HEK293 (cell line): Measurements from ENCODE around the gene SLC9A5.

Experiments
- GLI4 ChIP-seq: fragments of 450-650 bp; formaldehyde crosslinking; IDR thresholded peaks from 2 replicates; pipeline ENCODE4 v1.5.1; 2016; ENCODE audit warnings: missing biosample characterization, missing genetic modification characterization
- HOXD13 ChIP-seq: sonication (generic); formaldehyde crosslinking; IDR thresholded peaks from 2 replicates; pipeline ENCODE4 v1.8.0; 2022; ENCODE audit warnings: missing genetic modification reagents, borderline replicate concordance
- KLF1 ChIP-seq: fragments of 450-650 bp; formaldehyde crosslinking; IDR thresholded peaks from 2 replicates; pipeline ENCODE4 v1.5.1; 2016; ENCODE audit warnings: missing biosample characterization, missing genetic modification characterization
- REPIN1 ChIP-seq: fragments of 450-650 bp; formaldehyde crosslinking; IDR thresholded peaks from 2 replicates; pipeline ENCODE4 v1.5.1; 2017; ENCODE audit warnings: missing biosample characterization, missing genetic modification characterization, low read depth
- ZBTB10 ChIP-seq: fragments of 450-650 bp; formaldehyde crosslinking; IDR thresholded peaks from 2 replicates; pipeline ENCODE4 v1.5.1; 2016; ENCODE audit warnings: missing biosample characterization, missing genetic modification characterization
- ZIC2 ChIP-seq: fragments of 450-650 bp; formaldehyde crosslinking; IDR thresholded peaks from 2 replicates; pipeline ENCODE4 v1.5.1; 2016; ENCODE audit warnings: missing biosample characterization, missing genetic modification characterization
- ZNF211 ChIP-seq: fragments of 450-650 bp; formaldehyde crosslinking; IDR thresholded peaks from 2 replicates; pipeline ENCODE4 v1.5.1; 2016; ENCODE audit warnings: low read depth, missing biosample characterization, missing genetic modification characterization
- ZNF23 ChIP-seq: fragments of 450-650 bp; formaldehyde crosslinking; IDR thresholded peaks from 2 replicates; pipeline ENCODE4 v1.5.1; 2016; ENCODE audit warnings: missing biosample characterization, missing genetic modification characterization, borderline replicate concordance
- ZNF266 ChIP-seq: fragments of 450-650 bp; formaldehyde crosslinking; IDR thresholded peaks from 2 replicates; pipeline ENCODE4 v1.5.1; 2016; ENCODE audit warnings: missing biosample characterization, missing genetic modification characterization, low read depth
- ZNF280D ChIP-seq: fragments of 450-650 bp; formaldehyde crosslinking; IDR thresholded peaks from 2 replicates; pipeline ENCODE4 v1.5.1; 2016; ENCODE audit warnings: missing biosample characterization, missing genetic modification characterization
- ZNF404 ChIP-seq: fragments of 450-650 bp; formaldehyde crosslinking; IDR thresholded peaks from 2 replicates; pipeline ENCODE4 v1.5.1; 2017; ENCODE audit warnings: missing biosample characterization, missing genetic modification characterization
- ZNF416 ChIP-seq: fragments of 450-650 bp; formaldehyde crosslinking; IDR thresholded peaks from 2 replicates; pipeline ENCODE4 v1.5.1; 2016; ENCODE audit warnings: missing biosample characterization, missing genetic modification characterization
- ZNF423 ChIP-seq: fragments of 450-650 bp; formaldehyde crosslinking; IDR thresholded peaks from 2 replicates; pipeline ENCODE4 v1.5.1; 2016; ENCODE audit warnings: missing biosample characterization, missing genetic modification characterization
- ZNF549 ChIP-seq: fragments of 450-650 bp; IDR thresholded peaks from 2 replicates; pipeline ENCODE4 v1.5.1; 2018; ENCODE audit warnings: missing biosample characterization, missing genetic modification characterization, mild to moderate bottlenecking, inconsistent platforms, moderate library complexity
- ZNF585B ChIP-seq: fragments of 450-650 bp; formaldehyde crosslinking; IDR thresholded peaks from 2 replicates; pipeline ENCODE4 v1.5.1; 2016; ENCODE audit warnings: missing biosample characterization, missing genetic modification characterization
- ZNF626 ChIP-seq: fragments of 450-650 bp; sonication (Bioruptor Pico); formaldehyde crosslinking; IDR thresholded peaks from 2 replicates; pipeline ENCODE4 v1.5.1; 2018; ENCODE audit warnings: missing biosample characterization, missing genetic modification characterization, inconsistent platforms
- ZNF658 ChIP-seq: fragments of 450-650 bp; formaldehyde crosslinking; IDR thresholded peaks from 2 replicates; pipeline ENCODE4; 2016; ENCODE audit warnings: missing biosample characterization, missing genetic modification characterization
- ZNF660 ChIP-seq: fragments of 450-650 bp; IDR thresholded peaks from 2 replicates; pipeline ENCODE4 v1.5.1; 2018; ENCODE audit warnings: missing biosample characterization, mild to moderate bottlenecking, missing genetic modification characterization
- ZNF792 ChIP-seq: fragments of 450-650 bp; formaldehyde crosslinking; IDR thresholded peaks from 2 replicates; pipeline ENCODE4 v1.5.1; 2016; ENCODE audit warnings: missing biosample characterization, missing genetic modification characterization
- ZNF837 ChIP-seq: fragments of 450-650 bp; formaldehyde crosslinking; IDR thresholded peaks from 2 replicates; pipeline ENCODE4 v1.5.1; 2016; ENCODE audit warnings: missing biosample characterization, missing genetic modification characterization
- ZNF843 ChIP-seq: fragments of 450-650 bp; formaldehyde crosslinking; IDR thresholded peaks from 2 replicates; pipeline ENCODE4 v1.5.1; 2016; ENCODE audit warnings: missing biosample characterization, missing genetic modification characterization
- TF ChIP-seq, protein P1 (sequence below): fragments of 450-650 bp; formaldehyde crosslinking; IDR thresholded peaks from 2 replicates; pipeline ENCODE4 v1.5.1; 2016; ENCODE audit warnings: missing biosample characterization, missing genetic modification characterization
- TF ChIP-seq, protein P2 (sequence below): fragments of 450-650 bp; formaldehyde crosslinking; IDR thresholded peaks from 2 replicates; pipeline ENCODE4 v1.5.1; 2017; ENCODE audit warnings: missing biosample characterization, missing genetic modification characterization
- TF ChIP-seq, protein P3 (sequence below): fragments of 450-650 bp; formaldehyde crosslinking; IDR thresholded peaks from 2 replicates; pipeline ENCODE4 v1.5.1; 2016; ENCODE audit warnings: missing biosample characterization, missing genetic modification characterization
- TF ChIP-seq, protein P4 (sequence below): fragments of 450-650 bp; formaldehyde crosslinking; IDR thresholded peaks from 2 replicates; pipeline ENCODE4 v1.5.1; 2016; ENCODE audit warnings: missing biosample characterization, missing genetic modification characterization

SLC9A5 gene

DNA sequence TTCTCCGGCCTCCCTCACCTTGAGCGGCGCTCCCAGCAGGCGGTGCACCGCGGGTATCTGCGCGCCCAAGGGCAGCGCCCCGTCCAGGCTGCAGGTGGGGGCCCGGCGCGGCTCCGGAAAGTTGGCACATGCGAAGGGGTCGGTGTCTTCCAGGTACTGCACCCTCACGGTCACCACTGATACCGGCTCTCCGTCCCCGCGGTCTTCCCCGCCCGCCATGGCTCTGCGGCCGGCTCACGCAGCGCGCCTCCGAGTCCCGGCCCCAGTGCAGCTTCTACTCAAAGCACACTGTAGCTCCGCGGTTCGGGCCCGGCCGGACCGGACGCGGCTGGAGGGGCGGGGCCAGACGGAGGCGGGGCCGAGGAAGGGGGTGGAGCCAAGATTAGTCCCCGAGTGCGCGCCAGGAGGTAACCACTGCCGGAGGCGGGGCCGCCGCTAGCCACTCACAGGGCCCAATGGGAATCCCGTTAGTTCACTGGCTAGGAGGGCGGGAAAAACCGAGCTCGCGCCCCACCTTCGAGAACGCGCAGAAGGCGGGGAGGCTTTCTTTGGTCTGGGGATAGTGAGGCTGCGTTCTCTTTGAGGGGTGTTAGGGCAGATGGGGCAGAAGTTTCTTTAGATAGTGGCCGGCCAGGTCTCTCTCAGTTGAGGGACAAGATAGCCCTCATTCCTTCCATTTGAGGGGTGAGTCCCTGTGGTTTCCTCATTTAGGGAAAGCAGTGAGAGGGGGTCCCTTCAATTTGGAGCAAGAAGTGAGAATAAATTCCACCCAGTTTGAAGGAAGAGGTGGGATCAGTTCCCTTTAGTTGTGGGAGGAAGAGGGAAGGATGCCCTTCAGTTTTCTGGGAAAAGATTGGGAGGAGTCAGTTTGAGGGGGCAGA, 1.3 kb upstream of the SLC9A5 start, which contains the start of gene FHOD1 (continued):
- TF ChIP-seq, protein P1, sequence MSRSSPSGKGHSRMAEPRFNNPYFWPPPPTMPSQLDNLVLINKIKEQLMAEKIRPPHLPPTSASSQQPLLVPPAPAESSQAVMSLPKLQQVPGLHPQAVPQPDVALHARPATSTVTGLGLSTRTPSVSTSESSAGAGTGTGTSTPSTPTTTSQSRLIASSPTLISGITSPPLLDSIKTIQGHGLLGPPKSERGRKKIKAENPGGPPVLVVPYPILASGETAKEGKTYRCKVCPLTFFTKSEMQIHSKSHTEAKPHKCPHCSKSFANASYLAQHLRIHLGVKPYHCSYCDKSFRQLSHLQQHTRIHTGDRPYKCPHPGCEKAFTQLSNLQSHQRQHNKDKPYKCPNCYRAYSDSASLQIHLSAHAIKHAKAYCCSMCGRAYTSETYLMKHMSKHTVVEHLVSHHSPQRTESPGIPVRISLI, result no peak
- TF ChIP-seq ZNF266 (tag by site-specific recombination) (no peak), ZNF660 (tag by site-specific recombination) (peak; percentile 42; the same call in 1 of the 2 replicates), KLF1 (tag by site-specific recombination) (0 out of 2 replicates have a peak, but pooled peaks have one; percentile 17), ZNF792 (tag by site-specific recombination) (no peak), REPIN1 (tag by site-specific recombination) (no peak), HOXD13 (no peak), ZNF843 (tag by site-specific recombination) (peak; percentile 59; the same call in 1 of the 2 replicates), ZNF423 (tag by site-specific recombination) (peak; percentile 94), ZNF23 (tag by site-specific recombination) (no peak), ZNF658 (tag by site-specific recombination) (no peak), ZNF404 (tag by site-specific recombination) (no peak), ZNF280D (no peak), ZNF837 (tag by site-specific recombination) (no peak), GLI4 (tag by site-specific recombination) (no peak), ZBTB10 (tag by site-specific recombination) (peak; percentile 93; the same call in 1 of the 2 replicates), ZNF585B (tag by site-specific recombination) (no peak), ZNF549 (tag by site-specific recombination) (no peak), ZNF416 (tag by site-specific recombination) (no peak), ZNF626 (tag by site-specific recombination) (no peak), ZIC2 (tag by site-specific recombination) (peak; percentile 59), ZNF211 (tag by site-specific recombination) (no peak)
- TF ChIP-seq, protein P2, sequence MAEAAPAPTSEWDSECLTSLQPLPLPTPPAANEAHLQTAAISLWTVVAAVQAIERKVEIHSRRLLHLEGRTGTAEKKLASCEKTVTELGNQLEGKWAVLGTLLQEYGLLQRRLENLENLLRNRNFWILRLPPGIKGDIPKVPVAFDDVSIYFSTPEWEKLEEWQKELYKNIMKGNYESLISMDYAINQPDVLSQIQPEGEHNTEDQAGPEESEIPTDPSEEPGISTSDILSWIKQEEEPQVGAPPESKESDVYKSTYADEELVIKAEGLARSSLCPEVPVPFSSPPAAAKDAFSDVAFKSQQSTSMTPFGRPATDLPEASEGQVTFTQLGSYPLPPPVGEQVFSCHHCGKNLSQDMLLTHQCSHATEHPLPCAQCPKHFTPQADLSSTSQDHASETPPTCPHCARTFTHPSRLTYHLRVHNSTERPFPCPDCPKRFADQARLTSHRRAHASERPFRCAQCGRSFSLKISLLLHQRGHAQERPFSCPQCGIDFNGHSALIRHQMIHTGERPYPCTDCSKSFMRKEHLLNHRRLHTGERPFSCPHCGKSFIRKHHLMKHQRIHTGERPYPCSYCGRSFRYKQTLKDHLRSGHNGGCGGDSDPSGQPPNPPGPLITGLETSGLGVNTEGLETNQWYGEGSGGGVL, result no peak
- TF ChIP-seq, protein P3, sequence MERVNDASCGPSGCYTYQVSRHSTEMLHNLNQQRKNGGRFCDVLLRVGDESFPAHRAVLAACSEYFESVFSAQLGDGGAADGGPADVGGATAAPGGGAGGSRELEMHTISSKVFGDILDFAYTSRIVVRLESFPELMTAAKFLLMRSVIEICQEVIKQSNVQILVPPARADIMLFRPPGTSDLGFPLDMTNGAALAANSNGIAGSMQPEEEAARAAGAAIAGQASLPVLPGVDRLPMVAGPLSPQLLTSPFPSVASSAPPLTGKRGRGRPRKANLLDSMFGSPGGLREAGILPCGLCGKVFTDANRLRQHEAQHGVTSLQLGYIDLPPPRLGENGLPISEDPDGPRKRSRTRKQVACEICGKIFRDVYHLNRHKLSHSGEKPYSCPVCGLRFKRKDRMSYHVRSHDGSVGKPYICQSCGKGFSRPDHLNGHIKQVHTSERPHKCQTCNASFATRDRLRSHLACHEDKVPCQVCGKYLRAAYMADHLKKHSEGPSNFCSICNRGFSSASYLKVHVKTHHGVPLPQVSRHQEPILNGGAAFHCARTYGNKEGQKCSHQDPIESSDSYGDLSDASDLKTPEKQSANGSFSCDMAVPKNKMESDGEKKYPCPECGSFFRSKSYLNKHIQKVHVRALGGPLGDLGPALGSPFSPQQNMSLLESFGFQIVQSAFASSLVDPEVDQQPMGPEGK (tag by site-specific recombination), result peak; percentile 56; the same call in 1 of the 2 replicates
- TF ChIP-seq, protein P4, sequence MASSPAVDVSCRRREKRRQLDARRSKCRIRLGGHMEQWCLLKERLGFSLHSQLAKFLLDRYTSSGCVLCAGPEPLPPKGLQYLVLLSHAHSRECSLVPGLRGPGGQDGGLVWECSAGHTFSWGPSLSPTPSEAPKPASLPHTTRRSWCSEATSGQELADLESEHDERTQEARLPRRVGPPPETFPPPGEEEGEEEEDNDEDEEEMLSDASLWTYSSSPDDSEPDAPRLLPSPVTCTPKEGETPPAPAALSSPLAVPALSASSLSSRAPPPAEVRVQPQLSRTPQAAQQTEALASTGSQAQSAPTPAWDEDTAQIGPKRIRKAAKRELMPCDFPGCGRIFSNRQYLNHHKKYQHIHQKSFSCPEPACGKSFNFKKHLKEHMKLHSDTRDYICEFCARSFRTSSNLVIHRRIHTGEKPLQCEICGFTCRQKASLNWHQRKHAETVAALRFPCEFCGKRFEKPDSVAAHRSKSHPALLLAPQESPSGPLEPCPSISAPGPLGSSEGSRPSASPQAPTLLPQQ (tag by site-specific recombination), result peak; percentile 69
